Liver (tissue), 9 donors: ENCODE measurements around the gene CDH4. TPM values are rescaled to one million over a fixed set of nuclear protein-coding genes. Genes with fewer than 3 reads are reported as not detected.

ENCODE experiments used
- DNase-seq: peaks from one replicate; pipeline ENCODE4 v3.0.0-alpha.2; 2017; ENCODE audit warnings: low spot score
- H3K27ac ChIP-seq, 2 donors: one replicate each; pipeline ENCODE4 v1.7.0; 2013; ENCODE audit warnings: inconsistent platforms in 2 of 2, low read length in 2 of 2, control low read depth in 1 of 2, low read depth in 1 of 2, mild to moderate bottlenecking in 1 of 2
- H3K27me3 ChIP-seq, 4 donors: one replicate each; pipeline versions ENCODE4 v1.6.1 to v1.7.0; 2013; ENCODE audit warnings: low read length in 3 of 4, inconsistent platforms in 1 of 4, mild to moderate bottlenecking in 1 of 4, moderate library complexity in 1 of 4; ENCODE audit not compliant: control insufficient read depth in 4 of 4, insufficient read depth in 4 of 4
- H3K36me3 ChIP-seq, 4 donors: one replicate each; pipeline versions ENCODE4 v1.6.1 to v1.7.0; 2013; ENCODE audit warnings: low read length in 3 of 4, mild to moderate bottlenecking in 3 of 4, low read depth in 1 of 4, moderate library complexity in 1 of 4; ENCODE audit not compliant: control insufficient read depth in 4 of 4, insufficient read depth in 3 of 4
- H3K4me1 ChIP-seq, 4 donors: one replicate each; pipeline versions ENCODE4 v1.6.1 to v1.7.0; 2013; ENCODE audit warnings: low read length in 3 of 4, mild to moderate bottlenecking in 3 of 4, moderate library complexity in 1 of 4; ENCODE audit not compliant: control insufficient read depth in 4 of 4, insufficient read depth in 4 of 4
- H3K4me3 ChIP-seq, 3 donors: one replicate each; pipeline versions ENCODE4 v1.6.1 to v1.7.0; 2013; ENCODE audit warnings: low read length in 3 of 3, control low read depth in 1 of 3, low read depth in 1 of 3, mild to moderate bottlenecking in 1 of 3
- H3K9ac ChIP-seq, 2 donors: one replicate each; pipeline ENCODE4 v1.7.0; 2013; ENCODE audit warnings: low read length in 2 of 2, mild to moderate bottlenecking in 2 of 2, moderate library complexity in 2 of 2, control low read depth in 1 of 2, low read depth in 1 of 2
- H3K9me3 ChIP-seq, 4 donors: one replicate each; pipeline versions ENCODE4 v1.6.1 to v1.7.0; 2013; ENCODE audit warnings: low read length in 3 of 4; ENCODE audit not compliant: control insufficient read depth in 4 of 4
- EGR1 ChIP-seq, 2 donors: IDR thresholded peaks; 2 replicates each; pipeline ENCODE4 v1.6.1; 2016 to 2018; ENCODE audit warnings: antibody characterized with exemption in 2 of 2, low read depth in 2 of 2
- FOXA1 ChIP-seq: IDR thresholded peaks from 2 replicates; pipeline ENCODE4 v1.6.1; 2016; ENCODE audit warnings: antibody characterized with exemption
- FOXA2 ChIP-seq: IDR thresholded peaks from 2 replicates; pipeline ENCODE4 v1.6.1; 2016; ENCODE audit warnings: antibody characterized with exemption
- GABPA ChIP-seq, 2 donors: IDR thresholded peaks in 1 of 2; conservative IDR thresholded peaks in 1 of 2; 2 replicates each; pipeline ENCODE4 v1.6.1; 2016; ENCODE audit warnings: antibody characterized with exemption in 2 of 2, mild to moderate bottlenecking in 1 of 2, moderate library complexity in 1 of 2
- HNF4A ChIP-seq, 2 donors: conservative IDR thresholded peaks; 2 replicates each; pipeline ENCODE4 v1.6.1; 2016; ENCODE audit warnings: antibody characterized with exemption in 2 of 2, mild to moderate bottlenecking in 2 of 2
- JUND ChIP-seq, 2 donors: IDR thresholded peaks; 2 replicates each; pipeline ENCODE4 v1.6.1; 2016; ENCODE audit warnings: antibody characterized with exemption in 2 of 2
- NR2F2 ChIP-seq: IDR thresholded peaks from 2 replicates; pipeline ENCODE4 v1.6.1; 2016; ENCODE audit warnings: antibody characterized with exemption
- RAD21 ChIP-seq, 2 donors: IDR thresholded peaks; 2 replicates each; pipeline ENCODE4 v1.6.1; 2016; ENCODE audit warnings: antibody characterized with exemption in 2 of 2, mild to moderate bottlenecking in 2 of 2
- RXRA ChIP-seq, 2 donors: IDR thresholded peaks; 2 replicates each; pipeline ENCODE4 v1.6.1; 2017 to 2018; ENCODE audit warnings: antibody characterized with exemption in 2 of 2, mild to moderate bottlenecking in 1 of 2
- SP1 ChIP-seq: IDR thresholded peaks from 2 replicates; pipeline ENCODE4 v1.6.1; 2018; ENCODE audit warnings: antibody characterized with exemption, mild to moderate bottlenecking
- TAF1 ChIP-seq: conservative IDR thresholded peaks from 2 replicates; pipeline ENCODE4 v1.6.1; 2016; ENCODE audit warnings: antibody characterized with exemption, mild to moderate bottlenecking
- YY1 ChIP-seq: IDR thresholded peaks from 2 replicates; pipeline ENCODE4 v1.6.1; 2016; ENCODE audit warnings: antibody characterized with exemption, mild to moderate bottlenecking
- WGBS: extraction: QIAGEN DNeasy Blood & Tissue Kit; methylation state at CpG from one replicate; pipeline ENCODE4 v1.1.7; 2013; 5-methylcytosine and 5-hydroxymethylcytosine counted together
- polyA plus RNA-seq, 2 donors: library from polyadenylated mRNA; stranded (reverse) in 1 of 2; unstranded in 1 of 2; fragments of 200-250 nt in 1 of 2; fragments of >200 nt in 1 of 2; fragmentation: Nextera tagmentation in 1 of 2; extraction: Ambion mirVana in 1 of 2; gene quantifications; one replicate each; pipeline versions ENCODE4 v1.2.1 to v1.2.3, GENCODE V29; 2013 to 2015
- total RNA-seq, 2 donors: library from RNA; depleted of rRNA; stranded (reverse); fragments of >200 nt; gene quantifications; one replicate each; pipeline ENCODE4 v1.2.3, GENCODE V29; 2014
- TF ChIP-seq, protein P1 (sequence below): fragments of 150-350 bp; IDR thresholded peaks from 2 replicates; pipeline ENCODE4 v1.5.1; 2017; ENCODE audit warnings: improper control_type of control experiment, low read depth, low read length; ENCODE audit not compliant: missing input control
- TF ChIP-seq, protein P2 (sequence below): IDR thresholded peaks from 2 replicates; pipeline ENCODE4 v1.6.1; 2016; ENCODE audit warnings: antibody characterized with exemption
- TF ChIP-seq, protein P3 (sequence below): IDR thresholded peaks from 2 replicates; pipeline ENCODE4 v1.6.1; 2016; ENCODE audit warnings: antibody characterized with exemption
- TF ChIP-seq, protein P4 (sequence below): IDR thresholded peaks from 2 replicates; pipeline ENCODE4 v1.6.1; 2016; ENCODE audit warnings: antibody characterized with exemption, mild to moderate bottlenecking
- donor health status: healthy.
- donor health status: healthy.
- donor health status: healthy.
- donor health status: healthy.
- donor health status: healthy.

Gene CDH4
- total and polyA plus RNA-seq, 4 donors = 0.03 to 0.25 (median 0.19) TPM; not detected in 1

DNA sequence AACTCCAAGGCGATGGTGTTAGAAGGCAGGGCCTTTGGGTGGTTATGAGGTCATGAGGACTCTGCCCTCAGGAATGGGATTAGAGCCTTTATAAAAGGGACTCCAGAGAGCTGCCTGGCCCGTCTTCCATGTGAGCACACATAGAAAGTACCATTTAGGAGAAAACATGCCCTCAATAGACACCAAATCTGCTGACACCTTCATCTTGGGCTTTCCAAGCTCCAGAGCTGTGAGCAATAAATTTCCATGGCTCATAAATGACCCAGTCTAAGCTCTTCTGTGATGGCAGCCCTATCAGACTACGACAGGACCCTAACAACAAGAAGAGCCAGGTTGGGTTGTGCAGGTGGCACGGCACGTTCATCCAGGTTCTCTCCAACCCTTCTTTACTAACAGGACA is 189.5 kb downstream of the CDH4 start:
- TF ChIP-seq FOXA2 = no peak
- TF ChIP-seq JUND (IDR thresholded peaks at IDR 0.05) = no peak
- TF ChIP-seq YY1 = no peak
- TF ChIP-seq HNF4A (conservative IDR thresholded peaks at IDR 0.05) = no peak
- DNase-seq = no peak
- no peaks in the 10 kb centered on the region for H3K9me3 ChIP-seq

DNA sequence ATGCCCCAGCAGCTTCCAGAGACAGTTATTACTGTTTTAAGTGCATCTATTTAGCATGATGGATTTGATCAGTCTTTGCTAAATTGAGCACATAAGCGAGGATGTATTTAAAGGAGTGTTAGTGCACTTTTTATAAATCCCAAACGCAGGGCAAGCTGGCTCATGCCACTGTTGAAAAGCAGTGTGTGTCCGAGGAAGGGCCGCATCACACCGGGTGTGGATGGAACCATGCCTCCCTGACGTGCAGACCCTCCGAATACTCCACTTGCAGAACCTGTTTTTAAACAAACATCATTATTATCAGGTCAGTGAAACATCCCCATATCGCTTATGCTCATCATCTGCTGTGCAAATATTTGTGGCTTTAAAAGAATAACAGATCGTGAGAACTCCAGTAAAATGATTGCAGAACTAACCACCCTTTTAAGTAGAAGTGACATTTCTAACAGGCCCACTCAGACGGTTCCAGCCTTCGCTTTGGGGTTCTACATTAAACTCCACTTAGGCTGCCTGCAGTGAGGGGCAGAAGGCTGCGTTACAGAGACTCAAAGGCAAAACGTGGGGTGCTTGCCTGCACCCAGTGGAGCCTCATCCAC is 190.1 kb downstream of the CDH4 start:
- WGBS = 38% methylated on average over 13 of the region's 13 CpGs
- Histone ChIP-seq H3K27me3 (no peaks in the 10 kb centered on the region), H3K4me3 (no peak overlapping the region), H3K27ac (no peak overlapping the region), H3K9me3 (no peaks in the 10 kb centered on the region), H3K9ac (no peak overlapping the region), H3K36me3 (no peaks in the 10 kb centered on the region), H3K4me1 (no peaks in the 10 kb centered on the region)
- no peak for DNase-seq
- no peak for TF ChIP-seq JUND (IDR thresholded peaks at IDR 0.05)
- no peak for TF ChIP-seq TAF1
- no peak for TF ChIP-seq SP1
- TF ChIP-seq, protein P1, sequence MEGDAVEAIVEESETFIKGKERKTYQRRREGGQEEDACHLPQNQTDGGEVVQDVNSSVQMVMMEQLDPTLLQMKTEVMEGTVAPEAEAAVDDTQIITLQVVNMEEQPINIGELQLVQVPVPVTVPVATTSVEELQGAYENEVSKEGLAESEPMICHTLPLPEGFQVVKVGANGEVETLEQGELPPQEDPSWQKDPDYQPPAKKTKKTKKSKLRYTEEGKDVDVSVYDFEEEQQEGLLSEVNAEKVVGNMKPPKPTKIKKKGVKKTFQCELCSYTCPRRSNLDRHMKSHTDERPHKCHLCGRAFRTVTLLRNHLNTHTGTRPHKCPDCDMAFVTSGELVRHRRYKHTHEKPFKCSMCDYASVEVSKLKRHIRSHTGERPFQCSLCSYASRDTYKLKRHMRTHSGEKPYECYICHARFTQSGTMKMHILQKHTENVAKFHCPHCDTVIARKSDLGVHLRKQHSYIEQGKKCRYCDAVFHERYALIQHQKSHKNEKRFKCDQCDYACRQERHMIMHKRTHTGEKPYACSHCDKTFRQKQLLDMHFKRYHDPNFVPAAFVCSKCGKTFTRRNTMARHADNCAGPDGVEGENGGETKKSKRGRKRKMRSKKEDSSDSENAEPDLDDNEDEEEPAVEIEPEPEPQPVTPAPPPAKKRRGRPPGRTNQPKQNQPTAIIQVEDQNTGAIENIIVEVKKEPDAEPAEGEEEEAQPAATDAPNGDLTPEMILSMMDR = no peak
- no peak for TF ChIP-seq RXRA (IDR thresholded peaks at IDR 0.05)
- TF ChIP-seq NR2F2 = no peak
- TF ChIP-seq RAD21 (IDR thresholded peaks at IDR 0.05) = no peak
- TF ChIP-seq GABPA (IDR thresholded peaks at IDR 0.05 in 1 of 2, conservative IDR thresholded peaks at IDR 0.05 in 1 of 2) = no peak
- TF ChIP-seq, protein P2, sequence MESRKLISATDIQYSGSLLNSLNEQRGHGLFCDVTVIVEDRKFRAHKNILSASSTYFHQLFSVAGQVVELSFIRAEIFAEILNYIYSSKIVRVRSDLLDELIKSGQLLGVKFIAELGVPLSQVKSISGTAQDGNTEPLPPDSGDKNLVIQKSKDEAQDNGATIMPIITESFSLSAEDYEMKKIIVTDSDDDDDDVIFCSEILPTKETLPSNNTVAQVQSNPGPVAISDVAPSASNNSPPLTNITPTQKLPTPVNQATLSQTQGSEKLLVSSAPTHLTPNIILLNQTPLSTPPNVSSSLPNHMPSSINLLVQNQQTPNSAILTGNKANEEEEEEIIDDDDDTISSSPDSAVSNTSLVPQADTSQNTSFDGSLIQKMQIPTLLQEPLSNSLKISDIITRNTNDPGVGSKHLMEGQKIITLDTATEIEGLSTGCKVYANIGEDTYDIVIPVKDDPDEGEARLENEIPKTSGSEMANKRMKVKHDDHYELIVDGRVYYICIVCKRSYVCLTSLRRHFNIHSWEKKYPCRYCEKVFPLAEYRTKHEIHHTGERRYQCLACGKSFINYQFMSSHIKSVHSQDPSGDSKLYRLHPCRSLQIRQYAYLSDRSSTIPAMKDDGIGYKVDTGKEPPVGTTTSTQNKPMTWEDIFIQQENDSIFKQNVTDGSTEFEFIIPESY = no peak
- no peak for TF ChIP-seq YY1
- TF ChIP-seq, protein P3, sequence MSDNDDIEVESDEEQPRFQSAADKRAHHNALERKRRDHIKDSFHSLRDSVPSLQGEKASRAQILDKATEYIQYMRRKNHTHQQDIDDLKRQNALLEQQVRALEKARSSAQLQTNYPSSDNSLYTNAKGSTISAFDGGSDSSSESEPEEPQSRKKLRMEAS = no peak
- no peak for TF ChIP-seq FOXA2
- no peak for TF ChIP-seq EGR1 (IDR thresholded peaks at IDR 0.05; ENCODE audit: low read depth in 2 of 2)

More for the DNA sequence above, 189.5 kb downstream of the CDH4 start:
- Histone ChIP-seq H3K36me3 (peaks cover 0 to 2% (median 0%) of the 10 kb centered on the region in 4 donors), H3K27ac (no peak overlapping the region), H3K4me1 (no peaks in the 10 kb centered on the region), H3K27me3 (peaks cover 0 to 3% (median 0%) of the 10 kb centered on the region in 4 donors), H3K9ac (no peak overlapping the region), H3K4me3 (no peak overlapping the region)
- 75% methylated on average over 5 of the region's 5 CpGs for WGBS

DNA sequence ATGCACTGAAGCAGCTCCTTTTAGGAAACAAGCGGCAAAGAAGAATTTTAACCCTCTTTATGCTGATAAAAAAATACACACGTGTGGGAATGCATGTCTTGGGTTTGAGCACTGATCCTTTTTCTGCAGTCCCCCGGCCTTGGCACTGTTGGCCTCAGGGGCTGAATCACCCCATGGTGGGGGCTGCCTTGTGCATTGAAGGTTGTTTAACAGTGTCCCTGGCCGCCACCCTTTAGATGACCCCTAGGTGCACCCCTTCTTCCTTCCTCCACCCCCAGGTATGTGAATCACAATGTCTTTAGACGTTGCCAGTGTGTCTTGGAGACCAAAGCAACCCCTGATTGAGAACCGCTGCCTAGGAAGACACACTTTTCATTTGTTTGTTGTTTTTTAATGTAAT is 190.7 kb downstream of the CDH4 start:
- no peak overlapping the region for H3K4me3 ChIP-seq
- H3K36me3 ChIP-seq = no peaks in the 10 kb centered on the region
- no peak overlapping the region for H3K27ac ChIP-seq
- 30% methylated on average over 6 of the region's 6 CpGs for WGBS
- no peaks in the 10 kb centered on the region for H3K27me3 ChIP-seq
- no peaks in the 10 kb centered on the region for H3K4me1 ChIP-seq
- H3K9ac ChIP-seq = no peak overlapping the region
- no peak for DNase-seq
- H3K9me3 ChIP-seq = no peaks in the 10 kb centered on the region
- TF ChIP-seq JUND (IDR thresholded peaks at IDR 0.05) = no peak
- TF ChIP-seq RXRA (IDR thresholded peaks at IDR 0.05) = no peak
- TF ChIP-seq FOXA1 = no peak
- TF ChIP-seq, protein P2 = no peak
- no peak for TF ChIP-seq FOXA2
- TF ChIP-seq, protein P4, sequence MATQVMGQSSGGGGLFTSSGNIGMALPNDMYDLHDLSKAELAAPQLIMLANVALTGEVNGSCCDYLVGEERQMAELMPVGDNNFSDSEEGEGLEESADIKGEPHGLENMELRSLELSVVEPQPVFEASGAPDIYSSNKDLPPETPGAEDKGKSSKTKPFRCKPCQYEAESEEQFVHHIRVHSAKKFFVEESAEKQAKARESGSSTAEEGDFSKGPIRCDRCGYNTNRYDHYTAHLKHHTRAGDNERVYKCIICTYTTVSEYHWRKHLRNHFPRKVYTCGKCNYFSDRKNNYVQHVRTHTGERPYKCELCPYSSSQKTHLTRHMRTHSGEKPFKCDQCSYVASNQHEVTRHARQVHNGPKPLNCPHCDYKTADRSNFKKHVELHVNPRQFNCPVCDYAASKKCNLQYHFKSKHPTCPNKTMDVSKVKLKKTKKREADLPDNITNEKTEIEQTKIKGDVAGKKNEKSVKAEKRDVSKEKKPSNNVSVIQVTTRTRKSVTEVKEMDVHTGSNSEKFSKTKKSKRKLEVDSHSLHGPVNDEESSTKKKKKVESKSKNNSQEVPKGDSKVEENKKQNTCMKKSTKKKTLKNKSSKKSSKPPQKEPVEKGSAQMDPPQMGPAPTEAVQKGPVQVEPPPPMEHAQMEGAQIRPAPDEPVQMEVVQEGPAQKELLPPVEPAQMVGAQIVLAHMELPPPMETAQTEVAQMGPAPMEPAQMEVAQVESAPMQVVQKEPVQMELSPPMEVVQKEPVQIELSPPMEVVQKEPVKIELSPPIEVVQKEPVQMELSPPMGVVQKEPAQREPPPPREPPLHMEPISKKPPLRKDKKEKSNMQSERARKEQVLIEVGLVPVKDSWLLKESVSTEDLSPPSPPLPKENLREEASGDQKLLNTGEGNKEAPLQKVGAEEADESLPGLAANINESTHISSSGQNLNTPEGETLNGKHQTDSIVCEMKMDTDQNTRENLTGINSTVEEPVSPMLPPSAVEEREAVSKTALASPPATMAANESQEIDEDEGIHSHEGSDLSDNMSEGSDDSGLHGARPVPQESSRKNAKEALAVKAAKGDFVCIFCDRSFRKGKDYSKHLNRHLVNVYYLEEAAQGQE = no peak
